ENCODE results near the gene ACSBG1.

ACSBG1 gene, protein sequence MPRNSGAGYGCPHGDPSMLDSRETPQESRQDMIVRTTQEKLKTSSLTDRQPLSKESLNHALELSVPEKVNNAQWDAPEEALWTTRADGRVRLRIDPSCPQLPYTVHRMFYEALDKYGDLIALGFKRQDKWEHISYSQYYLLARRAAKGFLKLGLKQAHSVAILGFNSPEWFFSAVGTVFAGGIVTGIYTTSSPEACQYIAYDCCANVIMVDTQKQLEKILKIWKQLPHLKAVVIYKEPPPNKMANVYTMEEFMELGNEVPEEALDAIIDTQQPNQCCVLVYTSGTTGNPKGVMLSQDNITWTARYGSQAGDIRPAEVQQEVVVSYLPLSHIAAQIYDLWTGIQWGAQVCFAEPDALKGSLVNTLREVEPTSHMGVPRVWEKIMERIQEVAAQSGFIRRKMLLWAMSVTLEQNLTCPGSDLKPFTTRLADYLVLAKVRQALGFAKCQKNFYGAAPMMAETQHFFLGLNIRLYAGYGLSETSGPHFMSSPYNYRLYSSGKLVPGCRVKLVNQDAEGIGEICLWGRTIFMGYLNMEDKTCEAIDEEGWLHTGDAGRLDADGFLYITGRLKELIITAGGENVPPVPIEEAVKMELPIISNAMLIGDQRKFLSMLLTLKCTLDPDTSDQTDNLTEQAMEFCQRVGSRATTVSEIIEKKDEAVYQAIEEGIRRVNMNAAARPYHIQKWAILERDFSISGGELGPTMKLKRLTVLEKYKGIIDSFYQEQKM

GRCh38 chr15:78234515-78235040 is at the start of gene ACSBG1:
TSS of gene ACSBG1 (minus strand) at chr15:78234565. CDS start at chr15:78234501, 64 bp downstream.
- no peak for DNase-seq (ENCODE audit: low read depth in 2 of 2)

GRCh38 chr15:78282324-78282723 is 48.0 kb upstream of the ACSBG1 start:
- DNase-seq (ENCODE audit: low read depth in 2 of 2), result no peak

GRCh38 chr15:78280319-78281072 is 46.1 kb upstream of the ACSBG1 start:
- no peak for DNase-seq (ENCODE audit: low read depth in 2 of 2)

DNA sequence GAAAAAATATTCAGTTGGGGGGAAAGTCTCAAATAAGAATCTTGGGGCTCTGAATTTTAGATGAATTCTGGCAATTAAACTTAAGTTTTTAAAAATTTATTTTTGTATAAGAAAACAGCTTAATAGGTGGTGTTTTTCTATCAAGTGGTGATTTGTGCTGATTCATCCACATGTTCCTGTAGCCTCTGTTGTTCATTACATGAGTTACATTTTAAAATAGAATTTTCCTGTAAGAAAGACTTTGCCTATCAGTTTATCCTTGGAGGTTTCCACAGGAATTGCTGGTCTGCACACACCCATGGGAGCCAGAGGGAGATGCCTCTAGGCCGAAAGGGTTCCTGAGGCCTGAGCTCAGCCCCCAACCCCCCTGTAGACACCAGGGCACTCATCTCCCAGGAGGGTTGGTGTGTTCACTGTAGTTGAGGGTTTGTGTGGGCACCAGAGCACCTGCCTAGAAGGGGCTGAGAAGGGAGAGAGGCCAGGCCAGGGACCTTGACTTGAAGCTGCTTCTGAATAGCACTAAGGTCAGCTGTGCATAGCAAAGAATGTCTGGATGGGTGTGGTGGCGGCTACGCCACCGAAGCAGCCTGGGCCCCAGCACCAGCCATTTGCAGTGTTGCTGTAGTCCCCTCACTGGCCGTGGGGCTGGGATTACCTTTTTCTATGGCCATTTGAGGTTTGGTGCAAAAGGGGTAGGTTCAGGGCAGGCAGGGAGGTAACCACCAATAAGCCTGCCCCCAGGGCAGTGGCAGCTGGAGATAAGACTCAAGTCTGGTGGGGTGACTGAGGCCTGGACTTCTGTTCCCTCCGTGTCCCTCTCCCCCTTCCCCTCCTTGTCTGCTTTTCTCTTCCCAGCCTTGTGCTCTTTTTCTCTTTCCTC is 41.9 kb upstream of the ACSBG1 start:
- DNase-seq (ENCODE audit: low read depth in 2 of 2), result no peak

DNA sequence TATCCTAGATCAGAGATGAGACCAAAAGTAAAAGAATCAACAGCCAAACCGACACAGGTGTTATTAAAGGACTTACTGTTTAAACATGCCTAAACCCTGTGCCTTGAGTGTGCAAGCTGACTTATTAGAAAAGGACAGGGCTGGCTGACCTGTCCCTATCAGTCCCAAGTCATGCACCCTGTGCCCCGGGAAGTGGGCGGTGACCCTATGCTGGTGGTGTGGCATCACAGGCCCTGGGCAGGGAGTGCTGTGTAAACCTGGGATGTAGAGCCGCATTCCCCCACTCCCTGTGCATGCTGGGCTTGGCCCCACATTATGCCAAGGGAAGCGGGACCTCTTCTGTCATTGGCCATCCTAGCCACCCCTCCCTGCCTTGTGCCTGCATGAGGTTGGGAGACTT is 40.6 kb upstream of the ACSBG1 start:
- no peak for DNase-seq (ENCODE audit: low read depth in 2 of 2)

- DNase-seq (ENCODE audit: low read depth in 2 of 2), result no peak
Measured at GRCh38 chr15:78272776-78273175, 38.4 kb upstream of the ACSBG1 start.

DNA sequence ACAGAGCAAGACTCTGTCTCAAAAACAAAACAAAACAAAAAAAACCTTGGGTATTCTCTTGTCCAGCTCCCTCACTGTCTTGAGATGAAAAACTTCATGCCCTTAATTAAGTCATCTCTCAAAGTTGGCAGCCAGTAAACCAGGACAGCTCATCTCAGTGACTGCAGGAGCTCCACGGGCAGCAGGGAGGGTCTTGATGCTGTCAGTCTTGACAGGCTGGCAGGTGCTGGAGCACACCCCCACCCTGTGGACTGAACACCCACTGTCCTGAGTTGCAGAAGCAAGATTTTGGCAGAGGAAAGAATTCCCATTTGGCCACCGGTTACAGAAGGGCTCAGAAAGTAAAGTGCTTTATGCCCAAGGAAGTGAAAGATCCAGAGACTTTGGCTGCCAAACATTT is 38.0 kb upstream of the ACSBG1 start:
- no peak for DNase-seq (ENCODE audit: low read depth in 2 of 2)

DNA sequence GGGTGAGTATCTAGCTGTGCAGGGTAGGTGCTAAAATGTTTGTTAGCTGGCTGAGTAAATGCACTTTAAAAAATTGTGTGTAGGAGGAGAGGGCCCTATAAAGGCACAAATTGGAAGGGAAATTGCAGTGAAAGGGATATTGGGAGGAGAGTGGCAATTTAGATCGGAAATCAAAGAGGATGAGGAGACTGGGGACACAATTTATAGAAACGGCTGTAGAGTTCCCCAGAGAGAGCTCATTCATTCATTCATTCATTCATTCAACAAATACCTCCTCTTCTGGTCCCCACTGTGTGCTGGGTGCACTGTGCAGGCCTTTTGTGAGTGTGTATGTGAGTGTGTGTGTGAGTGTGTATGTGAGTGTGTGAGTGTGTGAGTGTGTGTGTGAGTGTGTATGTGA is 32.4 kb upstream of the ACSBG1 start:
- DNase-seq (ENCODE audit: low read depth in 2 of 2), result no peak

DNA sequence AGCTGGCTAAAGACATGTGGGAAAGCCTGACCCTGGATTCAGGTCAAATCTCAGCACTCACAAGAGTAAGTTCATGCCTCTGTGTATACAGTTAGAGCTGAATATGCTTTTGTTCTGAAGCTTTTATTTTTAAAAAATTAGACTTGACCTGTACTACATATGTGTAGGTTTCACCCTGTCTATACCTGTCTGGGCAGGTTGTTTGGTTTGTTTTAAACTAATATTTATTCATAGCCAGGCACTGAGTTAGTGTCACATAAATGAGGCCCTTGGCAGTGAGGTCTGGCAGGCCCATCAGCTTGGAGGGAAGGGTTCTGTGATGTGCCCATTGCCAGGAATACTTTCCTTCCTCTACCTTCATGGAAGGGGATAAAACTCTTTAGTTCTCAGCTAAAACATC is 31.9 kb upstream of the ACSBG1 start:
- DNase-seq (ENCODE audit: low read depth in 2 of 2), result no peak

- DNase-seq (ENCODE audit: low read depth in 2 of 2), result no peak
Measured at GRCh38 chr15:78265752-78266224, 31.4 kb upstream of the ACSBG1 start.

DNA sequence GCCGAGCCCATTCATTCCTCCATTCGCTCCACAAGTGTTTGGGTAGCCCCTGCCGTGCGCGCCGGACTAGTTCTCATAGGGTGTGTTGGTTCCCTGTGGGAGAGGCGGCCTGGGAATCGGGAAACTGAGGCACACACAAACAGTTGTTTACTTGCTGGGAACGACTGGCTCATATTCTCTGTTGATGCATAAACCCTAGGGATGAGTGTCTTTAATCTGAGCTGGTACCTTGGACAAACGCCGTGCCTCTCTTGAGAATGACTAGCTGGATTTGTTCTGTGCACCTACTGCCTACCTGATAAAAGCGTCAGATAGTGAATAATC is 30.7 kb upstream of the ACSBG1 start:
- no peak for DNase-seq (ENCODE audit: low read depth in 2 of 2)

- DNase-seq (ENCODE audit: low read depth in 2 of 2), result peak; percentile 32 to 34
Measured at GRCh38 chr15:78264304-78265136, 30.2 kb upstream of the ACSBG1 start, which contains the start of gene DNAJA4. TSS of gene DNAJA4 (plus strand) at chr15:78264562. CDS start at chr15:78264764, 202 bp downstream.

DNA sequence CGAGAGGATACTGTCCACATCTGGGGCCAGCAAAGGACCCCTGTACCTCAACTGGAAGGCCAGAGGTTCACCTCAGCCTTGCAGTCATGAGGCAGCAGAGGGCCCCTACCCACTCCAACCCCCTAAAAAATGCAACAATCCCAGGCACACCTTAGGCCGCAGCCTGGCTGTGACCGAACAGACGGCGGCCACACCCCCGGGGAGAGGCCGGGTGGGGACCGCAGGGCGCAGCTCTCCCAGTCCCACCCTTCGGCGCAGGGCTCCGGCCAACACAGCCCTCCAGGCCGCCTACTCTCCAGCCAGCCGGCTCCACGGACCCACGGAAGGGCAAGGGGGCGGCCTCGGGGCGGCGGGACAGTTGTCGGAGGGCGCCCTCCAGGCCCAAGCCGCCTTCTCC is 29.5 kb upstream of the ACSBG1 start:
- no peak for DNase-seq (ENCODE audit: low read depth in 2 of 2)

DNA sequence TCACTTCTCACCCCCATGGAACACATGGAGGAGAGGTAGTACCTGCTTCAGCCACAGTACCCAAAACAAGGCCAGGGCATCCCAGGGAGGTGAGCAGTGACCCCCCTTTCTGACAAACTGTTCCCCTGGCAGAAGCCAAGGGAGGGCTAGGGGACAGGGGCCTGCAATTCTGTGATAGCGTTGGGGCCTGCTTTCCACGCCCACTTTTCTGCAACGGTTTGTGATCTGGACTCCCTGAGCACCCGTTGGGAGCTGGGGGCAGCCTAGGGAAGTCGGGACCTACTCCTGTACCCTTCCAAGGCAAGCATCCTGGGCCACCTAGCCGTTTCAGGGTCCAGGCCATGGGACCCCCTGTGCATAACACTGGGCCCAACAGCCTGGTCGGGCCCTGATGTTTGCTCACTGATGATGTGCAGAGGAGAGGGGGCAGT is 29.0 kb upstream of the ACSBG1 start:
- no peak for DNase-seq (ENCODE audit: low read depth in 2 of 2)

DNA sequence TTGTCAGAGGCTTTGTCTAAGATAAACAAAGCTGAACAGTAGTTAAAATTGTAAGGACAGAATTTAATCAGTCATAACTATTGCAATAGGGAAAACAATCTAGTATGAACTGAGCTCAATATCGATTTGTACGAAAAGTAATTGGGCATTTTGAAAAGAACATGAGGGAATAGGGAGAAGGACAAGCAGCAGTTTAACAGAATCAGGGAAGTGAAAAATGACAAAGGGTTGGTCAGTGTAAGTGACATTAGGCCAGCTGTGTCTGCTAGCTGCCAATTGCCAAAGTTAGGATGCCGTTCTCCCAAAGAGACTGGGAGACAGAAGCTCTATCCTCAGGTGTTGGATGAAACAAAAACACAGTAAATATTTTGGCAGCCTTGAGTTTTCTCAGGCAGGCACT is 26.7 kb upstream of the ACSBG1 start:
- no peak for DNase-seq (ENCODE audit: low read depth in 2 of 2)

DNA sequence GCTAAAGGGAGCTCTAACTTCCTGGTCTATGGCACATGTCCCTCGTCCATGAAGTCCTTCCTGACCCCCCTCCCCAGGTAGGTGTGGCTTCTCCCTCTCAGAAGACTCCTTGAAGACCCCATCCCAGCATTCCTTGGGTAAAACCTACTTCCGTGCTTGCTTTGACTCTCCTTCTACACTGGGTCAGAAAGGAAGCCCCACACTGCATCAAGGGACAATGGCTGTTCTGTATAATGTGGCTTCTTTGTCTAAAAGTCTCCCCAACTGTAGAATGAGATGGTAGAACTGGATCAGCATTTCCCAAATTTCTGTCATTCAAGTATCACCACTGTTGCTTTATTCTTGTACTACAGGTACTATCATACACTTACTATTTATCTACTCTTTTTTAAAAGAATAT is 26.1 kb upstream of the ACSBG1 start:
- no peak for DNase-seq (ENCODE audit: low read depth in 2 of 2)

GRCh38 chr15:78259232-78259631 is 24.9 kb upstream of the ACSBG1 start:
- DNase-seq (ENCODE audit: low read depth in 2 of 2), result no peak

DNA sequence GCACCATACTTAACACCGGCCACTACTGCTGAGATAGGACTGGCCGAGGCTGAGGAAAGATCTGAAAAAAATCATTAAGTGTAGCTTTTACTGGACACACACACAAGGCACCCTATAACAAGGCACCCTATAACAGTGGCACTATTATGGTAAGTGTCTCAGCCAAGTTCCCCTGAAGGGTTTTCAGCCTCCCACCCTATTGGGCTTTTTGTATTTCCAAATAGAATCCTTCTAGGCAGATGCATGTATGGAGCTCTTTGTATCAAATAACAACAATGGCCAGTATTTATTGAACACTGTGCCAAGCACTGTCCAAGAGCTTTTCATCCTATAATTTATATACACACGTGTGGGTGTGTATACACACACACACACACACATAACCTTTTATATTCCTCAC is 23.3 kb upstream of the ACSBG1 start:
- DNase-seq (ENCODE audit: low read depth in 2 of 2), result no peak

- DNase-seq (ENCODE audit: low read depth in 2 of 2), result no peak
Measured at GRCh38 chr15:78256044-78256437, 21.7 kb upstream of the ACSBG1 start.

DNA sequence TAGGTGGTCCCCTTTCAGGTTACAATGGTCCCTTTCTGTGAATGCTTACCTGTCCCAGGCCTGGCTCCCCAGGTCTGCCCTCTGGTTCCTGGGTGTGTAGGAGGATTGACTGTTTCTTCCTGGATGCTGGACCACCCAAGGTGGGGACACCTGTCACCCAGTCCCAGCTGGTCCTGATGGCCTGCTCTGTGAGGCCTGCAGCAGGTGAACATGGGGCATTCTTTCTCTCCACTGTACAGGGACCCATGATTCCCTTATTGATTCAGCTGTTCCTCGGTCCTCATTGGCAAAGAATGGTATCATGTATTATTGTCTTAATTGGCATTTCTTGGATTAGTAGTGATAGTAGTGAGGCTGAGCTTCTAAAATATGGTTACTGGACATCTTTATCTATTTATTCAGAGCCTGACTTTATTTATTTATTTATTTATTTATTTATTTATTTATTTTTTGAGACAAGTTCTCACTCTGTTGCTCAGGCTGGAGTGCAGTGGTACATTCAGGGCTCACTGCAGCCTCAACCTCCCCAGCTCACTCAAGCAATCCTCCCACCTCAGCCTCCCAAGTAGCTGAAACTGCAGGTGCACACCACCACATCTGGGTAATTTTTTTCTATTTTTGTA is 21.2 kb upstream of the ACSBG1 start:
- no peak for DNase-seq (ENCODE audit: low read depth in 2 of 2)

Data from stimulated activated CD8-positive, alpha-beta memory T cell treated with anti-CD3 and anti-CD28 coated beads, Interleukin-2, amount 100 ng/mL, for 48 hours (primary cell).